GM10266 (cell line): ENCODE data around the gene SEMA5A.

Source experiments
- DNase-seq: peaks from one replicate; pipeline ENCODE4 v3.0.0; 2012; ENCODE audit errors: extremely low spot score
- CTCF ChIP-seq: IDR thresholded peaks from 2 replicates; pipeline ENCODE4 v1.5.1; 2012; ENCODE audit warnings: mild to moderate bottlenecking, low read depth; ENCODE audit not compliant: control insufficient read depth, insufficient read depth; ENCODE audit errors: missing control alignments

Gene SEMA5A

GRCh38 chr5:9558319-9558965 lies 12.6 kb upstream of the SEMA5A start:
- DNase-seq = no peak
- TF ChIP-seq CTCF = no peak

- no peak for TF ChIP-seq CTCF
- no peak for DNase-seq
Observed at GRCh38 chr5:9557696-9558095, 11.8 kb upstream of the SEMA5A start.

- TF ChIP-seq CTCF = no peak
- no peak for DNase-seq
Observed at GRCh38 chr5:9555961-9556360, 10.1 kb upstream of the SEMA5A start.

- DNase-seq = no peak
- no peak for TF ChIP-seq CTCF
Observed at GRCh38 chr5:9554122-9554521, 8.2 kb upstream of the SEMA5A start.

GRCh38 chr5:9553561-9553960 lies 7.7 kb upstream of the SEMA5A start:
- no peak for DNase-seq
- no peak for TF ChIP-seq CTCF

- no peak for DNase-seq
- no peak for TF ChIP-seq CTCF
Observed at GRCh38 chr5:9551567-9552537, 6.0 kb upstream of the SEMA5A start.

GRCh38 chr5:9549941-9550340 lies 4.1 kb upstream of the SEMA5A start:
- no peak for TF ChIP-seq CTCF
- no peak for DNase-seq
